ENCODE results near the gene TRAF4.

GRCh38 chr17:28705728-28706334 is 38.0 kb upstream of the TRAF4 start:
- no peak for TF ChIP-seq CTCF (IDR thresholded peaks at IDR 0.05; ENCODE audit: insufficient read depth, low read depth, low read length)
- TF ChIP-seq EZH2 (IDR thresholded peaks at IDR 0.05; ENCODE audit: insufficient read depth, low read length) = no peak
